HepG2 (cell line): Measurements from ENCODE around the gene FKBP8. TPM values are rescaled to one million over a fixed set of nuclear protein-coding genes. Genes with fewer than 3 reads are reported as not detected.

Experiments
- ARNT ChIP-seq: fragments of 450-650 bp; IDR thresholded peaks from 2 replicates; pipeline ENCODE4 v1.6.1; 2017
- CCAR2 ChIP-seq: fragments of 200-400 bp; formaldehyde crosslinking; optimal IDR thresholded peaks from 2 replicates; pipeline ENCODE3; 2018; ENCODE audit warnings: low read depth, mild to moderate bottlenecking, low read length, moderate library complexity
- ELF3 ChIP-seq: IDR thresholded peaks from 2 replicates; pipeline ENCODE4 v1.6.1; 2016; ENCODE audit warnings: missing genetic modification reagents, missing compliant biosample characterization
- ELF4 ChIP-seq: sonication (generic); formaldehyde crosslinking; IDR thresholded peaks from 2 replicates; pipeline ENCODE4 v1.5.0; 2020; ENCODE audit warnings: missing genetic modification reagents, mild to moderate bottlenecking, moderate library complexity, borderline replicate concordance
- HMG20B ChIP-seq: conservative IDR thresholded peaks from 2 replicates; pipeline ENCODE4 v1.6.1; 2016; ENCODE audit warnings: missing genetic modification reagents, missing compliant biosample characterization
- HMGXB3 ChIP-seq: sonication (generic); formaldehyde crosslinking; IDR thresholded peaks from 2 replicates; pipeline ENCODE4 v1.4.0; 2020; ENCODE audit warnings: missing genetic modification reagents, borderline replicate concordance
- MEIS2 ChIP-seq: sonication (generic); formaldehyde crosslinking; IDR thresholded peaks from 2 replicates; pipeline ENCODE4 v1.9.0; 2021; ENCODE audit warnings: mild to moderate bottlenecking, missing genetic modification reagents
- NAIF1 ChIP-seq: sonication (generic); formaldehyde crosslinking; IDR thresholded peaks from 2 replicates; pipeline ENCODE4 v1.5.0; 2020; ENCODE audit warnings: mild to moderate bottlenecking, missing genetic modification reagents, borderline replicate concordance
- NCOR1 ChIP-seq: fragments of 200-600 bp; sonication (generic); IDR thresholded peaks from 2 replicates; pipeline ENCODE4 v1.7.0; 2017; ENCODE audit warnings: antibody characterized with exemption, low read length, borderline replicate concordance
- TMF1 ChIP-seq: sonication (generic); formaldehyde crosslinking; IDR thresholded peaks from 2 replicates; pipeline ENCODE4 v1.8.1; 2022; ENCODE audit warnings: low read depth, missing genetic modification reagents
- XRCC5 ChIP-seq: fragments of 200-400 bp; formaldehyde crosslinking; optimal IDR thresholded peaks from 2 replicates; pipeline ENCODE3; 2017; ENCODE audit warnings: mild to moderate bottlenecking, low read length
- ZNF224 ChIP-seq: sonication (generic); formaldehyde crosslinking; IDR thresholded peaks from 2 replicates; pipeline ENCODE4 v1.5.0; 2020; ENCODE audit warnings: mild to moderate bottlenecking, missing genetic modification reagents
- ZNF550 ChIP-seq: sonication (generic); formaldehyde crosslinking; IDR thresholded peaks from 2 replicates; pipeline ENCODE4 v1.4.0; 2020; ENCODE audit warnings: mild to moderate bottlenecking, missing genetic modification reagents, borderline replicate concordance
- ZNF572 ChIP-seq: sonication (generic); formaldehyde crosslinking; IDR thresholded peaks from 2 replicates; pipeline ENCODE4 v1.5.1; 2020; ENCODE audit warnings: mild to moderate bottlenecking, missing genetic modification reagents
- ZNF646 ChIP-seq: sonication (generic); formaldehyde crosslinking; IDR thresholded peaks from 2 replicates; pipeline ENCODE4 v1.9.0; 2021; ENCODE audit warnings: mild to moderate bottlenecking, missing genetic modification reagents
- ZUFSP ChIP-seq: sonication (generic); formaldehyde crosslinking; IDR thresholded peaks from 2 replicates; pipeline ENCODE4 v1.9.0; 2021; ENCODE audit warnings: missing genetic modification reagents, mild to moderate bottlenecking, borderline replicate concordance
- polyA plus RNA-seq, 8 experiments: library from polyadenylated mRNA; depleted of rRNA in 3 of 8; stranded (reverse) in 7 of 8; unstranded in 1 of 8; fragments of >200 nt; fragmentation: Illumina TruSeq in 4 of 8; extraction: Trizol in 4 of 8; gene quantifications; 2 replicates each; pipeline versions ENCODE4 v1.2.1 to v1.2.3, GENCODE V29; 2011 to 2016; ENCODE audit warnings: low read depth in 4 of 8, missing spikeins in 1 of 8, mixed read lengths in 1 of 8; ENCODE audit not compliant: insufficient read depth in 1 of 8
- total RNA-seq, 5 experiments: library from RNA; depleted of rRNA; stranded (reverse); fragments of >200 nt; fragmentation: Illumina TruSeq; extraction: Trizol; gene quantifications; 2 replicates each; pipeline ENCODE4 v1.2.3, GENCODE V29; 2016; ENCODE audit warnings: low read depth in 1 of 5

FKBP8 gene
- total and polyA plus RNA-seq, 2 of the 13 experiments (the other 11 are each of a cell fraction or from before 2014, with no cell fraction given), result 81.7 to 93.9 TPM

GRCh38 chr19:18522124-18522861, 21.1 kb downstream of the FKBP8 start (continued):
- TF ChIP-seq ZNF646 (CRISPR knock-in tag), result no peak
- TF ChIP-seq XRCC5, result peak; percentile 24
- no peak for TF ChIP-seq MEIS2
- TF ChIP-seq NCOR1, result peak; percentile 6; the same call in 1 of the 2 replicates
- TF ChIP-seq ELF3 (CRISPR knock-in tag), result peak; percentile 50; the same call in 1 of the 2 replicates
- no peak for TF ChIP-seq TMF1 (CRISPR knock-in tag)
- TF ChIP-seq ZNF572 (CRISPR knock-in tag), result no peak
- no peak for TF ChIP-seq ZNF224 (CRISPR knock-in tag)
- TF ChIP-seq HMG20B (CRISPR knock-in tag), result no peak
- no peak for TF ChIP-seq ZUFSP (CRISPR knock-in tag)
- peak; percentile 83; the same call in 1 of the 2 replicates for TF ChIP-seq ELF4 (CRISPR knock-in tag)
- TF ChIP-seq HMGXB3 (CRISPR knock-in tag), result no peak
- no peak for TF ChIP-seq ARNT
- TF ChIP-seq NAIF1 (CRISPR knock-in tag), result no peak
- TF ChIP-seq ZNF550 (CRISPR knock-in tag), result no peak
- TF ChIP-seq CCAR2, result no peak
